Esophagus (tissue), 2 donors: ENCODE results near the gene PCA3. TPM values are rescaled to one million over a fixed set of nuclear protein-coding genes. Genes with fewer than 3 reads are reported as not detected.

ENCODE experiments used
- H3K27ac ChIP-seq, 2 donors: one replicate each; pipeline ENCODE4 v1.5.1; 2013; ENCODE audit warnings: low read depth in 2 of 2, mild to moderate bottlenecking in 2 of 2, inconsistent platforms in 1 of 2, low read length in 1 of 2, moderate library complexity in 1 of 2
- H3K27me3 ChIP-seq, 2 donors: one replicate each; pipeline ENCODE4 v1.6.1; 2013; ENCODE audit warnings: low read length in 2 of 2, control low read depth in 1 of 2, mild to moderate bottlenecking in 1 of 2; ENCODE audit not compliant: insufficient read depth in 2 of 2, control insufficient read depth in 1 of 2
- H3K36me3 ChIP-seq, 2 donors: one replicate each; pipeline ENCODE4 v1.6.1; 2013; ENCODE audit warnings: low read length in 1 of 2; ENCODE audit not compliant: control insufficient read depth in 2 of 2, insufficient read depth in 2 of 2
- H3K4me1 ChIP-seq, 2 donors: one replicate each; pipeline ENCODE4 v1.6.1; 2013; ENCODE audit warnings: low read length in 1 of 2; ENCODE audit not compliant: control insufficient read depth in 2 of 2, insufficient read depth in 2 of 2
- H3K4me3 ChIP-seq, 2 donors: one replicate each; pipeline ENCODE4 v1.5.1; 2013; ENCODE audit warnings: low read length in 2 of 2, mild to moderate bottlenecking in 2 of 2, low read depth in 1 of 2, moderate library complexity in 1 of 2
- H3K9me3 ChIP-seq, 2 donors: one replicate each; pipeline ENCODE4 v1.6.1; 2013; ENCODE audit warnings: mild to moderate bottlenecking in 2 of 2, low read depth in 1 of 2, low read length in 1 of 2, moderate library complexity in 1 of 2; ENCODE audit not compliant: control insufficient read depth in 2 of 2, insufficient read depth in 1 of 2
- WGBS, 2 donors: extraction: QIAGEN DNeasy Blood & Tissue Kit; methylation state at CpG; one replicate each; pipeline ENCODE4 v1.1.7; 2013; 5-methylcytosine and 5-hydroxymethylcytosine counted together
- polyA plus RNA-seq, 2 donors: library from polyadenylated mRNA; stranded (reverse); fragments of 200-250 nt; gene quantifications; one replicate each; pipeline ENCODE4 v1.2.3, GENCODE V29; 2013
- donor health status: healthy with polysubstance abuse.
- donor health status: Bipolar disorder and iron deficiency.

PCA3 gene
- polyA plus RNA-seq: under 1 TPM; 0.06 to 0.35 TPM

DNA sequence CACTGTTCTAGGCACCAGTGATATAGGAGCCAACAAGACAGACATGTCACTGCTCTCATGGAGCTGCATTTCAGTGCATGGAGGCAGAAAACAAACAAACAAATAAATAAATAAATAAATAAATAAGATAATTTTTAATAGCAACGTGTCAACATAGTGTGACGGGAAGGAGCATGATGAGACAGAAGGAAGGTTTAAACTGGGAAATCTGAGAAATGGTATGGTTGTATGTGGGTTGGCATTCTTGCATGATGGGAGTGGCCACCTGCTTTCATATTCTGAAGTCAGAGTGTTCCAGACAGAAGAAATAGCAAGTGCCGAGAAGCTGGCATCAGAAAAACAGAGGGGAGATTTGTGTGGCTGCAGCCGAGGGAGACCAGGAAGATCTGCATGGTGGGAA, at the start of gene PCA3:
TSS of gene PCA3 (plus strand) at position 301 of the 400 bp plus-strand sequence.
- Histone ChIP-seq H3K4me1 (peaks cover 0 to 4% of the 10 kb centered on the region in 2 donors), H3K36me3 (no peaks in the 10 kb centered on the region), H3K9me3 (no peaks in the 10 kb centered on the region), H3K27me3 (no peaks in the 10 kb centered on the region), H3K27ac (no peak within 1 kb of the TSS), H3K4me3 (no peak within 1 kb of the TSS)
- WGBS, 2 donors: 91 to 92% methylated on average over 4 of the region's 4 CpGs

GRCh38 chr9:76716085-76716672, 48.1 kb upstream of the PCA3 start:
- Histone ChIP-seq H3K27me3 (peaks cover 3% of the 10 kb centered on the region in 2 donors), H3K27ac (no peak overlapping the region), H3K4me1 (no peaks in the 10 kb centered on the region), H3K36me3 (no peaks in the 10 kb centered on the region), H3K4me3 (no peak overlapping the region), H3K9me3 (no peaks in the 10 kb centered on the region)
- WGBS, 2 donors: 51 to 58% methylated on average over 7 of the region's 7 CpGs

GRCh38 chr9:76717176-76717575, 47.1 kb upstream of the PCA3 start:
- Histone ChIP-seq H3K27me3 (peaks cover 3% of the 10 kb centered on the region in 2 donors), H3K4me3 (no peak overlapping the region), H3K4me1 (no peaks in the 10 kb centered on the region), H3K27ac (no peak overlapping the region), H3K9me3 (no peaks in the 10 kb centered on the region), H3K36me3 (no peaks in the 10 kb centered on the region)
- WGBS, 2 donors: 27 to 41% methylated on average over 5 of the region's 5 CpGs

DNA sequence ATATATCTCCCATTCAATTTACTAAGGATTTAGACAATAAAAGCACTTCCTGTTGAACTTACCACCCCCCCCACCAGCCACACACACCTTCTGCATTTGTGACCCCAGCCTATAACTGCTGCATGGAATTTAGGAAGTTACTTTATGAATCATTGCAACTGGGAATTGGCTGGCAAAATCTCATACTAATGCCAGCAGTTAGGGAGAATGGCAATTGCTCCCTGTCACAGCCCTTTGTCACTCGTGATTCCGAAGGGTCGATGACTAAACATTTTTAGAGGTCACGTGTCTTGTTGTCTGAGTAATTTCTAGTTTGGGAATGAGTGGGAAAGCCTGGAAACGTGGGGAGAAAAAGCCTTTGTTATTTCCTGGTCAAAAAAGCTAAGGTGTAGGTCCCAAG, 46.6 kb upstream of the PCA3 start:
- no peaks in the 10 kb centered on the region for H3K36me3 ChIP-seq
- H3K27me3 ChIP-seq: peaks cover 3% of the 10 kb centered on the region in 2 donors
- no peak overlapping the region for H3K27ac ChIP-seq
- no peaks in the 10 kb centered on the region for H3K9me3 ChIP-seq
- H3K4me1 ChIP-seq: no peaks in the 10 kb centered on the region
- 30 to 41% methylated on average over 5 of the region's 5 CpGs for WGBS, 2 donors
- no peak overlapping the region for H3K4me3 ChIP-seq

DNA sequence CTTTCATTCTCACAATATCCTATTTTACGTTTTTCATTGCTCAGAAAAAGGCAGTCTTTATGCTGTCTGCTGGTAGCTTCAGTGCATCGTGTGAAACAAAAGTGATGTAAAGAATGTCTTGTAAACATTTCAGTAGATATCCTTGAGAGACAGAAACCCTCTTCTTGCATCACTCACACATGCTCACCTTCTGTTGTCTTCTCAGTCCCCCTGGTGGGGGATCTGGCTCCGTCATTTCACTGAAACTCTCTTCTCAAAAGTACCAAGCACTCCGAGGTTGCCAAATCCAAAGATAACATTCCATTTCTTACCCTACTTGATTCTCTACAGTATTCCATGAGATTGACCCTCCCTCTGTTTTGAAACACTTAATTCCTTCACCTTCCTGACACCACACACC, 46.1 kb upstream of the PCA3 start:
- Histone ChIP-seq H3K27me3 (peaks cover 3% of the 10 kb centered on the region in 2 donors), H3K9me3 (no peaks in the 10 kb centered on the region), H3K4me1 (no peaks in the 10 kb centered on the region), H3K36me3 (no peaks in the 10 kb centered on the region), H3K4me3 (no peak overlapping the region), H3K27ac (no peak overlapping the region)
- WGBS, 2 donors: 68 to 76% methylated on average over 4 of the region's 4 CpGs

DNA sequence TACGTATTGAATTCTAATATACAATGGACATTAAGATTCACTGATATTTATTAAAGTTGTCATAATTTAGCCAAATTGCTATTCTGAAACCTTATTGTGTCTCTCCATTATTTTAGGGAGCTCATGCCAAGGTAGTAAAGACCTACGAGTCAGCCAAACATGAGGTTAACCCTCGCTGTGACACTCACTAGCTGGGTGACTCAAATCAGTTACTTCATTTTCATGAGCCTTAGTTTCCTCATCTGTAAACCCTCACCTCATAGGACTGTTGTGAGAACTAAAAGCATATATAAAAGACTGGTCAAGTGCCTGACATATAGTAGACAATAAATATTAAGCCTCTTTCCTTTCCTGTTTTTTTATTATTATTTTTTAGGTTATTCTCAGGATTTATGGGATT, 44.0 kb upstream of the PCA3 start:
- 58 to 63% methylated on average over 3 of the region's 3 CpGs for WGBS, 2 donors
- Histone ChIP-seq H3K27ac (no peak overlapping the region), H3K4me1 (no peaks in the 10 kb centered on the region), H3K9me3 (no peaks in the 10 kb centered on the region), H3K4me3 (no peak overlapping the region), H3K36me3 (no peaks in the 10 kb centered on the region), H3K27me3 (peaks cover 3% of the 10 kb centered on the region in 2 donors)

- no peak overlapping the region for H3K4me3 ChIP-seq
- no peak overlapping the region for H3K27ac ChIP-seq
- H3K36me3 ChIP-seq: no peaks in the 10 kb centered on the region
- no peaks in the 10 kb centered on the region for H3K27me3 ChIP-seq
- no peaks in the 10 kb centered on the region for H3K4me1 ChIP-seq
- WGBS, 2 donors: 39 to 40% methylated on average over 4 of the region's 4 CpGs
- no peaks in the 10 kb centered on the region for H3K9me3 ChIP-seq
Observed at GRCh38 chr9:76725011-76725546, 39.2 kb upstream of the PCA3 start.

DNA sequence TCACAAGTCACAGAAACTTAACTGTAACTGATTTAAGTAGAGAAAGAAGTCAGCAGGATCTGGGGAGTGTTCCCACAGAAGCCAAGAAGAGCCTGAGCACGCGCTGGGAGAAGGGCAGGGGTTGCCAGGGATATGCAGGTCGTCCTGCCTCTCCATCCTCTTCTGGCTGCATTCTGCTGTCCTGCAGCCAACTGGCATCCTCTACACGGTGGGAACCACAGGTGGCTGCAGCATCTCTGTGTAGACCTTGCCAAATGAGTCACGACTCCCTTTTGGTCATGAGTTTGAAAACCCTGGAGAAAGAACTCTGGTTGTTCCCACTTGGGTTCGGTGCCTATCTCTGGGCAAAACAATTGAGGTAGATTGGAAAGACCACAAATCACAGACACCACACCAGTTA, 38.4 kb upstream of the PCA3 start:
- 45 to 50% methylated on average over 6 of the region's 6 CpGs for WGBS, 2 donors

DNA sequence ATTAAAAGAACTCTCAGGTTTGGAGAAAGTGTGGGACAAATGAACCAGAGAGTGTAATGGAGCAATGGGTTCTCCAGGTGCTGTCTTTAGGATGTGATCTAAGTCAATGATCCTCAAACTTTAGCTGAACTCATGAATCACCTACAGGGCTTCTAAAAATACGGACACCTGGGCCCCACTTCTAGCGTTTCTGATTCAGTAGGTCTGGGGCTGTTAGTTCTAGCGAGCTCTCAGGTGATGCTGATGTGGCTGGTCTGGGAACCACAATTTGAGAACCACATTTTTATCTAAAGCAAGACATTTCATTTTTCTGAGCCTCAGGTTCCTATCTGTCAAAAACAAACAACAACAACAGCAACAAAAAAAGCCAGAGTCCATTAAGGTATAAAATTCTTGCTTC, 35.1 kb upstream of the PCA3 start:
- Histone ChIP-seq H3K27me3 (no peaks in the 10 kb centered on the region), H3K36me3 (no peaks in the 10 kb centered on the region), H3K4me1 (no peaks in the 10 kb centered on the region), H3K27ac (no peak overlapping the region), H3K9me3 (no peaks in the 10 kb centered on the region), H3K4me3 (no peak overlapping the region)
- 79 to 87% methylated on average over 3 of the region's 3 CpGs for WGBS, 2 donors

More for the DNA sequence above, 38.4 kb upstream of the PCA3 start:
- no peaks in the 10 kb centered on the region for H3K4me1 ChIP-seq
- H3K27ac ChIP-seq: no peak overlapping the region
- H3K27me3 ChIP-seq: no peaks in the 10 kb centered on the region
- H3K4me3 ChIP-seq: no peak overlapping the region
- no peaks in the 10 kb centered on the region for H3K9me3 ChIP-seq
- no peaks in the 10 kb centered on the region for H3K36me3 ChIP-seq
